NCI-H1436 treated with DMSO at 0.1 percent for 48 hours (cell line): ENCODE data around the gene MAP7D3.
"Not testable (repeated sequence)": the region's sequence is repeated elsewhere in the genome, so short reads cannot be mapped to it uniquely, and the experiment has no call there.

Experiments used
- DNase-seq: peaks from one replicate; lab custom pipeline; 2025; lab: John Stamatoyannopoulos, UW

Gene MAP7D3

GRCh38 chrX:136250191-136251040 lies 784 bp downstream of the MAP7D3 start:
- no peak for DNase-seq

GRCh38 chrX:136246201-136246600 lies 5.0 kb downstream of the MAP7D3 start:
- DNase-seq, result no peak

- DNase-seq, result not testable (repeated sequence)
These were observed 13.4 kb downstream of the MAP7D3 start for GRCh38 chrX:136237849-136238248.

- DNase-seq, result no peak
These were observed 14.1 kb downstream of the MAP7D3 start for GRCh38 chrX:136237074-136237473.

GRCh38 chrX:136228839-136229207 lies 22.4 kb downstream of the MAP7D3 start:
- no peak for DNase-seq

GRCh38 chrX:136227948-136228838 lies 23.0 kb downstream of the MAP7D3 start:
- DNase-seq, result no peak

GRCh38 chrX:136227074-136227473 lies 24.1 kb downstream of the MAP7D3 start:
- DNase-seq, result no peak

GRCh38 chrX:136221851-136222513 lies 29.2 kb downstream of the MAP7D3 start:
- no peak for DNase-seq

- DNase-seq, result no peak
These were observed 30.2 kb downstream of the MAP7D3 start for GRCh38 chrX:136220951-136221350.

- no peak for DNase-seq
These were observed 30.7 kb downstream of the MAP7D3 start for GRCh38 chrX:136220540-136220939.

- no peak for DNase-seq
These were observed 31.3 kb downstream of the MAP7D3 start for GRCh38 chrX:136219893-136220292.

- DNase-seq, result no peak
These were observed 35.6 kb downstream of the MAP7D3 start for GRCh38 chrX:136215559-136215958.

- DNase-seq, result no peak
These were observed 36.6 kb downstream of the MAP7D3 start for GRCh38 chrX:136214551-136214950.

- DNase-seq, result no peak
These were observed 38.6 kb downstream of the MAP7D3 start for GRCh38 chrX:136212557-136213111.

- no peak for DNase-seq
These were observed 39.2 kb downstream of the MAP7D3 start for GRCh38 chrX:136211766-136212556.

GRCh38 chrX:136210806-136211205 lies 40.4 kb downstream of the MAP7D3 start:
- no peak for DNase-seq

- no peak for DNase-seq
These were observed 41.0 kb downstream of the MAP7D3 start for GRCh38 chrX:136210243-136210642.

- no peak for DNase-seq
These were observed 41.4 kb downstream of the MAP7D3 start for GRCh38 chrX:136209751-136210150.

GRCh38 chrX:136209016-136209738 lies 42.0 kb downstream of the MAP7D3 start:
- DNase-seq, result no peak

GRCh38 chrX:136207546-136207945 lies 43.7 kb downstream of the MAP7D3 start:
- no peak for DNase-seq

- no peak for DNase-seq
These were observed 44.3 kb downstream of the MAP7D3 start for GRCh38 chrX:136206916-136207315.
